HCT116 (cell line): ENCODE results near the gene GAPDH. TPM values are rescaled to one million over a fixed set of nuclear protein-coding genes. Genes with fewer than 3 reads are reported as not detected.

Source experiments
- ATAC-seq: fragments of 200-7000 bp; cut with Tn5 transposase; 2 replicates; pipeline ENCODE4 v1.9.1; 2020; ENCODE audit warnings: mild to moderate bottlenecking, moderate library complexity
- BruUV-seq: library from RNA; stranded (reverse); fragments of 400-500 nt; replicated peaks from 2 replicates; lab custom pipeline; 2021; lab: Mats Ljungman, UMichigan
- CTCF ChIA-PET: fragments of 300-600 bp; sonication (Branson Sonifier 250); formaldehyde crosslinking; loops from one replicate; lab custom pipeline; 2021; ENCODE audit warnings: antibody characterized with exemption; lab: Charles Lee
- POLR2A ChIA-PET: fragments of 300-600, 350-600 bp; sonication (Branson Sonifier 250); formaldehyde crosslinking; loops from one replicate; lab custom pipeline; 2021; ENCODE audit warnings: antibody characterized with exemption; lab: Charles Lee
- RAD21 ChIA-PET, 2 experiments: fragments of 300-600 bp; sonication (Branson Sonifier 250); formaldehyde crosslinking; loops; one replicate each; lab custom pipeline; 2023; ENCODE audit warnings: low total read pairs in 2 of 2; ENCODE audit not compliant: uncharacterized antibody in 2 of 2, unreplicated experiment in 2 of 2, low non-redundant PET in 1 of 2; lab: Charles Lee
- DNase-seq: peaks from one replicate; pipeline ENCODE4 v3.0.0-alpha.2; 2010; ENCODE audit warnings: low read depth, low spot score
- H2AFZ ChIP-seq: fragments of 200-600 bp; shearing (Covaris generic), sonication (generic); 2 replicates; pipeline ENCODE4 v1.6.1; 2017; ENCODE audit warnings: low read depth, mixed run types, mixed read lengths, antibody characterized with exemption, low read length; ENCODE audit not compliant: poor library complexity, severe bottlenecking
- H3K27ac ChIP-seq: 2 replicates; pipeline ENCODE4 v1.5.1; 2012; ENCODE audit warnings: low read depth, low read length
- H3K27me3 ChIP-seq: fragments of 200-600 bp; sonication (generic); 2 replicates; pipeline ENCODE4 v1.6.1; 2016; ENCODE audit warnings: mixed run types, low read length, mixed read lengths; ENCODE audit not compliant: insufficient read depth
- H3K36me3 ChIP-seq, 2 experiments: fragments of 200-500 bp in 1 of 2; fragments of 200-600 bp in 1 of 2; sonication (Bioruptor generic) in 1 of 2; sonication (generic) in 1 of 2; 2 replicates each; pipeline versions ENCODE4 v1.5.1 to v1.6.1; 2014 to 2016; ENCODE audit warnings: low read length in 2 of 2, inconsistent platforms in 1 of 2, mixed read lengths in 1 of 2, mixed run types in 1 of 2; ENCODE audit not compliant: insufficient read depth in 2 of 2, control insufficient read depth in 1 of 2
- H3K4me1 ChIP-seq, 2 experiments: fragments of 200-600 bp in 1 of 2; sonication (generic) in 1 of 2; 2 replicates each; pipeline versions ENCODE4 v1.5.1 to v1.6.1; 2012 to 2017; ENCODE audit warnings: low read length in 2 of 2, inconsistent platforms in 1 of 2, mild to moderate bottlenecking in 1 of 2, mixed read lengths in 1 of 2, mixed run types in 1 of 2, moderate library complexity in 1 of 2; ENCODE audit not compliant: insufficient read depth in 2 of 2, control insufficient read depth in 1 of 2
- H3K4me2 ChIP-seq: fragments of 200-600 bp; sonication (generic); 2 replicates; pipeline ENCODE4 v1.6.1; 2017; ENCODE audit warnings: mixed run types, low read length, mixed read lengths
- H3K4me3 ChIP-seq, 2 experiments: fragments of 200-600 bp in 1 of 2; sonication (generic) in 1 of 2; replicated peaks in 1 of 2; 2 replicates each; pipeline ENCODE4 v1.5.1; 2011 to 2016; ENCODE audit warnings: low read length in 2 of 2, control low read depth in 1 of 2, low read depth in 1 of 2, mild to moderate bottlenecking in 1 of 2, mixed read lengths in 1 of 2, mixed run types in 1 of 2
- H3K79me2 ChIP-seq: fragments of 200-600 bp; sonication (generic); 2 replicates; pipeline ENCODE4 v1.6.1; 2017; ENCODE audit warnings: mild to moderate bottlenecking, mixed run types, low read length, moderate library complexity, mixed read lengths; ENCODE audit not compliant: insufficient read depth
- H3K9ac ChIP-seq: fragments of 200-600 bp; sonication (generic); 2 replicates; pipeline ENCODE4 v1.6.1; 2016; ENCODE audit warnings: low read length, mixed read lengths
- H3K9me2 ChIP-seq: fragments of 200-600 bp; sonication (generic), shearing (Covaris generic); 2 replicates; pipeline ENCODE4 v1.6.1; 2017; ENCODE audit warnings: mixed run types, mild to moderate bottlenecking, moderate library complexity; ENCODE audit not compliant: insufficient read depth
- H3K9me3 ChIP-seq, 2 experiments: fragments of 200-500 bp in 1 of 2; fragments of 200-600 bp in 1 of 2; sonication (Bioruptor generic) in 1 of 2; sonication (generic) in 1 of 2; 2 replicates each; pipeline ENCODE4 v1.6.1; 2014 to 2017; ENCODE audit warnings: low read length in 2 of 2, mixed read lengths in 2 of 2, inconsistent platforms in 1 of 2, low read depth in 1 of 2, mild to moderate bottlenecking in 1 of 2, mixed run types in 1 of 2, moderate library complexity in 1 of 2; ENCODE audit not compliant: control insufficient read depth in 1 of 2, insufficient read depth in 1 of 2
- H4K20me1 ChIP-seq: fragments of 200-600 bp; sonication (generic), shearing (Covaris generic); 2 replicates; pipeline ENCODE4 v1.6.1; 2017; ENCODE audit warnings: mixed run types, mild to moderate bottlenecking, moderate library complexity; ENCODE audit not compliant: insufficient read depth
- CTCF ChIP-seq, 3 experiments: fragments of 200-600 bp in 1 of 3; sonication (generic) in 1 of 3; IDR thresholded peaks in 2 of 3; conservative IDR thresholded peaks in 1 of 3; 2 replicates each; pipeline ENCODE4 v1.5.1; 2012 to 2017; ENCODE audit warnings: low read depth in 2 of 3, low read length in 2 of 3, antibody characterized with exemption in 1 of 3, borderline replicate concordance in 1 of 3, control low read depth in 1 of 3, mild to moderate bottlenecking in 1 of 3, mixed read lengths in 1 of 3, mixed run types in 1 of 3, moderate library complexity in 1 of 3; ENCODE audit not compliant: insufficient read depth in 1 of 3
- EGR1 ChIP-seq: IDR thresholded peaks from 2 replicates; pipeline ENCODE4 v1.6.1; 2012; ENCODE audit warnings: low read depth
- MAX ChIP-seq: IDR thresholded peaks from 2 replicates; pipeline ENCODE4 v1.6.1; 2012
- POLR2A ChIP-seq: IDR thresholded peaks from 2 replicates; pipeline ENCODE4 v1.7.0; 2011; ENCODE audit warnings: borderline replicate concordance; ENCODE audit not compliant: insufficient read depth, insufficient read length; ENCODE audit errors: extremely low read depth
- POLR2AphosphoS5 ChIP-seq: IDR thresholded peaks from 2 replicates; pipeline ENCODE4 v1.6.1; 2011; ENCODE audit warnings: mild to moderate bottlenecking, low read depth, low read length, moderate library complexity
- RAD21 ChIP-seq: IDR thresholded peaks from 2 replicates; pipeline ENCODE4 v1.6.1; 2012; ENCODE audit warnings: low read depth, mild to moderate bottlenecking
- SP1 ChIP-seq: IDR thresholded peaks from 2 replicates; pipeline ENCODE4 v1.6.1; 2012; ENCODE audit warnings: low read depth
- ZFX ChIP-seq: fragments of 450-650 bp; IDR thresholded peaks from 2 replicates; pipeline ENCODE4 v1.6.1; 2017
- ZNF274 ChIP-seq: fragments of 200-500 bp; sonication (Bioruptor generic); IDR thresholded peaks from 2 replicates; pipeline ENCODE4 v1.6.1; 2014; ENCODE audit warnings: mild to moderate bottlenecking, low read depth, low read length, inconsistent platforms
- intact Hi-C: fragments of 100-400 bp; cut with micrococcal nuclease; formaldehyde crosslinking; loops from 2 replicates; pipeline ENCODE4 v1.10.0; 2022
- total RNA-seq: library from RNA; stranded (reverse); gene quantifications from one replicate; pipeline ENCODE4 v1.2.1, GENCODE V29; 2021; ENCODE audit not compliant: unreplicated experiment

GAPDH gene
- total RNA-seq, 1 experiment from 2014 or later, result 5,901 TPM

- Histone ChIP-seq H4K20me1 (no peaks in the 10 kb centered on the region; the same call in 1 of the 2 replicates), H3K9me3 (no peaks in the 10 kb centered on the region), H3K9ac (no peak overlapping the region), H3K9me2 (no peaks in the 10 kb centered on the region)
- peak; percentile 71 for TF ChIP-seq RAD21
- no peak for TF ChIP-seq POLR2A
- no peak for TF ChIP-seq SP1
- TF ChIP-seq EGR1, result no peak
- no peak for TF ChIP-seq POLR2AphosphoS5
- TF ChIP-seq CTCF (IDR thresholded peaks at IDR 0.05 in 2 of 3, conservative IDR thresholded peaks at IDR 0.05 in 1 of 3; ENCODE audit: borderline replicate concordance in 1 of 3, insufficient read depth in 1 of 3, low read depth in 2 of 3, low read length in 2 of 3), result peak; percentile 36 to 86 (median 82); a peak in 5 of 6 replicates
- TF ChIP-seq ZNF274, result no peak
- no peak for TF ChIP-seq ZFX
- no peak for TF ChIP-seq MAX
- TF ChIP-seq, all 23 proteins: peak for 2
- no peak overlapping the region for H3K4me3 ChIP-seq
- intact Hi-C loops, result loop anchor here (2.0 kb wide), 1 partner anchor 126 kb away; no protein-coding TSS in a partner anchor
- RAD21 ChIA-PET, result no interaction called here
- H3K27me3 ChIP-seq, result no peaks in the 10 kb centered on the region
- no TSS peak for BruUV-seq
- 0 out of 2 replicates have a peak overlapping the region, but pooled peaks have one; percentile 81 for H3K27ac ChIP-seq
- peak; percentile 37 for DNase-seq
- peak; percentile 49 for ATAC-seq
- H3K79me2 ChIP-seq, result peaks cover 47% of the 10 kb centered on the region
- H3K4me2 ChIP-seq, result no peak overlapping the region
- CTCF ChIA-PET, result interaction anchor here (0.9 to 1.3 kb wide), 3 partner anchors 14 to 119 kb away, joined by 3 to 4 read pairs (median 3); partner anchors contain the start of gene ZNF384
- H3K36me3 ChIP-seq, result peaks cover 47 to 66% of the 10 kb centered on the region in 2 experiments; a peak in 3 of 4 replicates
- POLR2A ChIA-PET, result no interaction called here
- H3K4me1 ChIP-seq, result peaks cover 6 to 15% of the 10 kb centered on the region in 2 experiments; a peak in 3 of 4 replicates
- H2AFZ ChIP-seq, result no peak overlapping the region
Observed at GRCh38 chr12:6570264-6570887, 36.1 kb downstream of the GAPDH start.
